KBM-7 (cell line): ENCODE results near the gene GALNT18.

Experiments
- DNase-seq: peaks from one replicate; pipeline ENCODE4 v3.0.0-alpha.2; 2015
- in situ Hi-C: fragments of 300-500 bp; cut with MboI; formaldehyde crosslinking; loops from 2 replicates; pipeline ENCODE4 v1.14.3; 2020; ENCODE audit warnings: low sequenced_read_pairs, low pct_unique_long_range_greater_than_20kb, mixed read lengths

Gene GALNT18

GRCh38 chr11:11430431-11430830 lies 191.4 kb downstream of the GALNT18 start:
- DNase-seq = no peak
- in situ Hi-C loops = no loop called here

GRCh38 chr11:11428714-11429113 lies 193.1 kb downstream of the GALNT18 start:
- no peak for DNase-seq
- in situ Hi-C loops = no loop called here

GRCh38 chr11:11427542-11427941 lies 194.3 kb downstream of the GALNT18 start:
- in situ Hi-C loops = no loop called here
- DNase-seq = no peak

- no peak for DNase-seq
- in situ Hi-C loops = no loop called here
These were observed 194.7 kb downstream of the GALNT18 start for GRCh38 chr11:11427140-11427539.

- no peak for DNase-seq
- in situ Hi-C loops = no loop called here
These were observed 195.4 kb downstream of the GALNT18 start for GRCh38 chr11:11426226-11426952.

- no peak for DNase-seq
- in situ Hi-C loops = no loop called here
These were observed 196.0 kb downstream of the GALNT18 start for GRCh38 chr11:11425806-11426205.

- no peak for DNase-seq
- in situ Hi-C loops = no loop called here
These were observed 197.1 kb downstream of the GALNT18 start for GRCh38 chr11:11424688-11425087.

- DNase-seq = no peak
- in situ Hi-C loops = no loop called here
These were observed 199.2 kb downstream of the GALNT18 start for GRCh38 chr11:11422411-11423128.

- in situ Hi-C loops = no loop called here
- no peak for DNase-seq
These were observed 200.3 kb downstream of the GALNT18 start for GRCh38 chr11:11421509-11421908.

GRCh38 chr11:11420899-11421285 lies 200.9 kb downstream of the GALNT18 start:
- DNase-seq = peak; percentile 31
- in situ Hi-C loops = no loop called here

GRCh38 chr11:11420191-11420898 lies 201.5 kb downstream of the GALNT18 start:
- in situ Hi-C loops = no loop called here
- DNase-seq = peak; percentile 14

GRCh38 chr11:11419747-11420146 lies 202.1 kb downstream of the GALNT18 start:
- in situ Hi-C loops = no loop called here
- no peak for DNase-seq

- DNase-seq = no peak
- in situ Hi-C loops = no loop called here
These were observed 204.9 kb downstream of the GALNT18 start for GRCh38 chr11:11416917-11417316.

GRCh38 chr11:11416502-11416901 lies 205.3 kb downstream of the GALNT18 start:
- peak; percentile 96 for DNase-seq
- in situ Hi-C loops = no loop called here

- DNase-seq = peak; percentile 6
- in situ Hi-C loops = no loop called here
These were observed 205.9 kb downstream of the GALNT18 start for GRCh38 chr11:11415901-11416300.

- in situ Hi-C loops = no loop called here
These were observed 206.8 kb downstream of the GALNT18 start for GRCh38 chr11:11414996-11415395.

GRCh38 chr11:11413776-11414175 lies 208.0 kb downstream of the GALNT18 start:
- in situ Hi-C loops = no loop called here
- DNase-seq = no peak

More at GRCh38 chr11:11414996-11415395, 206.8 kb downstream of the GALNT18 start:
- peak; percentile 59 for DNase-seq

GRCh38 chr11:11411401-11411985 lies 210.3 kb downstream of the GALNT18 start:
- in situ Hi-C loops = no loop called here
- DNase-seq = no peak

GRCh38 chr11:11409901-11410300 lies 211.9 kb downstream of the GALNT18 start:
- DNase-seq = no peak
- in situ Hi-C loops = no loop called here

- no peak for DNase-seq
- in situ Hi-C loops = no loop called here
These were observed 212.6 kb downstream of the GALNT18 start for GRCh38 chr11:11409224-11409623.
